GM13976 (cell line): Measurements from ENCODE around the gene NPAS3.

Experiments used
- DNase-seq: peaks from one replicate; pipeline ENCODE4 v3.0.0; 2012; ENCODE audit warnings: low spot score
- CTCF ChIP-seq: IDR thresholded peaks from 2 replicates; pipeline ENCODE4 v1.5.1; 2012; ENCODE audit warnings: borderline replicate concordance, mild to moderate bottlenecking; ENCODE audit not compliant: insufficient read depth; ENCODE audit errors: extremely low read depth, missing control alignments, control extremely low read depth
- in situ Hi-C: fragments of 300-500 bp; cut with MboI; formaldehyde crosslinking; loops from one replicate; pipeline ENCODE4 v1.12.0; 2022; ENCODE audit warnings: low sequenced_read_pairs, mixed read lengths, inconsistent platforms; ENCODE audit not compliant: unreplicated experiment

The NPAS3 gene

DNA sequence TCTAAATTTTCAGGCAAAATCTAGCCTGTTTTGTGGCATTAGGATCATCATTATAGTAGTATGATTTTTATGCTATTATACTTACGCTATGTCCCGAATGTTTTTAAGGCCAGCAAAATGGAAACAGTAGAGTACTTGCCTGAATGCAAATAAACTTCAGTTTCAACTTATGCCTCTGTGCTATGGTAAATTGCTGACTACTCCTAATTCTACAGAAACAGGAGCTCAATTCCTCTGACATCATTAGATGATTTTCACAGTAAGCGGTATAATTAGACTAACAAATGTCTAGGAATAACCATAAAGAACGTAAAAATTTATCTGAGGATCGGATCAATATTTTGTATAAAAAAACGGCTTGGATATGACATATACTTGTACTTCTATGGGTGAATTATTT, 742.2 kb downstream of the NPAS3 start:
- no peak for DNase-seq
- in situ Hi-C loops, result no loop called here
- no peak for TF ChIP-seq CTCF

- DNase-seq, result no peak
- TF ChIP-seq CTCF, result no peak
- in situ Hi-C loops, result no loop called here
Observed at GRCh38 chr14:33682760-33683159, 744.1 kb downstream of the NPAS3 start.

DNA sequence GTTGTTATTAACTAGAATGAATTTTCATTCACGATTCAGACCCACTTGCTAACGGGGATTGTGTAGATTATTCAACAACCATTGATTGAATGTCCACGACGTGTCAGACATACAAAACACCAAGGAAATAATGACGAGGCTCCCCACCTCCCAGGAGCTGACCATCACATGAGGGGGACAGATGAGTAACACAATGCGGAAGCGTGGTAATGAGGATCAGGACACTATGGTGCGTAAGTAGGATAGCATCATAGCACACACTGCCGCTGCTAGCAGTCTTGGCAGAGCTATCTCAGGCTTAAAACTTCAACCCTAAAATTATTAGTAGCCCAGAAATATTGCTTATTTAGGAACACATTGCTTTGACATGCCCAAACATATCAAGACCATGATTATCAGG, 746.3 kb downstream of the NPAS3 start:
- no peak for DNase-seq
- in situ Hi-C loops, result no loop called here
- TF ChIP-seq CTCF, result no peak

- in situ Hi-C loops, result no loop called here
- no peak for TF ChIP-seq CTCF
- DNase-seq, result no peak
Observed at GRCh38 chr14:33685698-33686097, 747.0 kb downstream of the NPAS3 start.

GRCh38 chr14:33686218-33686617, 747.5 kb downstream of the NPAS3 start:
- no peak for TF ChIP-seq CTCF
- no peak for DNase-seq
- in situ Hi-C loops, result no loop called here

GRCh38 chr14:33686856-33687255, 748.2 kb downstream of the NPAS3 start:
- TF ChIP-seq CTCF, result no peak
- in situ Hi-C loops, result no loop called here
- no peak for DNase-seq

DNA sequence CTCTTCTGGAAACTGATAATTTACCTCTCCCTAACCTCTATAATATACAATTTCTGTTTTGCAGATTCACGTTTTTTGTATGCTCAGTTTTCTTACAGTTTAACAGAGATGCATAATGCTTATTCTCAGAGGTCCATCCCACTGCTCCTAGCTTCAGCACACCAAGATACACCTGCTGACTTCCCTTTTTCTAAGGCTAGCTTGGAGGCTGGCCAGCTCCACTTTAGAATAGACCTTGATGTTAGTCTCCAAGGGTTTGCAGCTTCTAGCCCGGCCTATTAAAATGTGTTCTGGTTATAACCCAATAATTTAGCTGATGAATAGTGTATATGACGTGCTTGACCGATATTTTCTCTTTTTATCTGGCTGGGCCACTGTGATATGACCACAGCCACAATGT, 751.0 kb downstream of the NPAS3 start:
- in situ Hi-C loops, result no loop called here

More for the DNA sequence above, 751.0 kb downstream of the NPAS3 start:
- DNase-seq, result no peak
- TF ChIP-seq CTCF, result no peak
